ENCODE measurements around the gene GRID1.

The GRID1 gene

DNA sequence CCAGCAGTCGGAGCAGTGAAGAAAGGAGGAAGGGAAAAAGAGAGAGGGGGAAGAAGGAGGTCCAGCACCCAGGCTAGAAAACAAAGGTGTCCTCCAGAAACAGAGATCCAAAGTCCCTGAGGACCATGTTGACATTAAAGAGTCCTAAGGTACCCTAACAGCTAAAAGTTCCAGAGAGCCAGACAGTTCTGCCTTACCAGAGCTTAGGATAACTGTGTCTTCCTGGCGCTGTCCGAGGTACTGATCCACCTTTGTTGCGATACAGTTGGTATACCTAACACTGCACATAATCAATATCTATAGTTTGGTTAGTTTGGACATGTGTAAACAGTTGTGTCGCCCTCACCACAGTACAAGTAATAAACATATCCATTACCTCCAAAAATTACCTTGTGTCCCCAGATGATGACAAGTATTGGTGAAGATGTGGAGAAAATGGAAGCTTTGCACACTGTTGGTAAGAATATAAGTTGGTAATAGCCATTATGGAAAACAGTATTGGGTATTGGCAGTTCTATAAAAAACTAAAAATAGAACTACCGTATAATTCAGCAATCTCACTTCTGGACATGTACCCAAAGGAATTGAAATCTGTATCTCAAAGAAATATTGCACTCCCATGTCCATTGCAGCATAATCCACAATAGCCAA, 59.8 kb downstream of the GRID1 start:
- peaks cover 13% of the 10 kb centered on the region for H3K27me3 Mint-ChIP-seq (ENCODE audit: low read depth)
- no peak overlapping the region for H3K27ac Mint-ChIP-seq
- TF ChIP-seq, protein P1, sequence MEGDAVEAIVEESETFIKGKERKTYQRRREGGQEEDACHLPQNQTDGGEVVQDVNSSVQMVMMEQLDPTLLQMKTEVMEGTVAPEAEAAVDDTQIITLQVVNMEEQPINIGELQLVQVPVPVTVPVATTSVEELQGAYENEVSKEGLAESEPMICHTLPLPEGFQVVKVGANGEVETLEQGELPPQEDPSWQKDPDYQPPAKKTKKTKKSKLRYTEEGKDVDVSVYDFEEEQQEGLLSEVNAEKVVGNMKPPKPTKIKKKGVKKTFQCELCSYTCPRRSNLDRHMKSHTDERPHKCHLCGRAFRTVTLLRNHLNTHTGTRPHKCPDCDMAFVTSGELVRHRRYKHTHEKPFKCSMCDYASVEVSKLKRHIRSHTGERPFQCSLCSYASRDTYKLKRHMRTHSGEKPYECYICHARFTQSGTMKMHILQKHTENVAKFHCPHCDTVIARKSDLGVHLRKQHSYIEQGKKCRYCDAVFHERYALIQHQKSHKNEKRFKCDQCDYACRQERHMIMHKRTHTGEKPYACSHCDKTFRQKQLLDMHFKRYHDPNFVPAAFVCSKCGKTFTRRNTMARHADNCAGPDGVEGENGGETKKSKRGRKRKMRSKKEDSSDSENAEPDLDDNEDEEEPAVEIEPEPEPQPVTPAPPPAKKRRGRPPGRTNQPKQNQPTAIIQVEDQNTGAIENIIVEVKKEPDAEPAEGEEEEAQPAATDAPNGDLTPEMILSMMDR (IDR thresholded peaks at IDR 0.05; ENCODE audit: unreplicated experiment in 3 of 3), result no peak
- no peaks in the 10 kb centered on the region for H3K4me1 Mint-ChIP-seq
- no peaks in the 10 kb centered on the region for H3K36me3 Mint-ChIP-seq (ENCODE audit: low read depth)
- H3K4me3 Mint-ChIP-seq, result no peak overlapping the region
- H3K9me3 Mint-ChIP-seq, result no peaks in the 10 kb centered on the region

GRCh38 chr10:86305521-86305920, 61.1 kb downstream of the GRID1 start:
- TF ChIP-seq, protein P1 (IDR thresholded peaks at IDR 0.05; ENCODE audit: unreplicated experiment in 3 of 3), result no peak
- no peaks in the 10 kb centered on the region for H3K36me3 Mint-ChIP-seq (ENCODE audit: low read depth)

DNA sequence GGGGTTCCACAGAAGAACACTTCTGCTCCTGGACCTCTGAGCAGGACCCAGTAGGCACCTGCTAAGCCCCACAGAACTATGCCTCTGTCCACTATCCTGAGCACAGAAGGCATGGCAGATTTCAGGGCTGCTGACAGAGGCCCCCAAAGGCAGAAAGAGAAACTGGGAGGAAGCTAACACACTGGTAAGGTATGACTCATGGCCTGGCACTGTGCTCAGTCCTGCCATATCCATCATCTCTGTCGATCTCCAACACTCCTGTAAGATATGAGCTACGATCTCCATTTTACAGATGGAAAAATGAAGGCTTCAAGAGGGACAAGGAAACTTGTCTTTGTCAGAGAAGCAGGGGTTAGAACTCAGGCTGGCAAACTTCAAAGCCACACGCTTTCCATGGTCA, 62.2 kb downstream of the GRID1 start:
- Mint-ChIP-seq H3K27me3 (ENCODE audit: low read depth) (peaks cover 9% of the 10 kb centered on the region), H3K36me3 (ENCODE audit: low read depth) (no peaks in the 10 kb centered on the region), H3K4me1 (no peaks in the 10 kb centered on the region), H3K4me3 (no peak overlapping the region), H3K27ac (no peak overlapping the region), H3K9me3 (no peaks in the 10 kb centered on the region)
- TF ChIP-seq, protein P1 (IDR thresholded peaks at IDR 0.05; ENCODE audit: unreplicated experiment in 3 of 3), result no peak

More at GRCh38 chr10:86305521-86305920, 61.1 kb downstream of the GRID1 start:
- Mint-ChIP-seq H3K4me3 (no peak overlapping the region), H3K9me3 (no peaks in the 10 kb centered on the region), H3K27ac (no peak overlapping the region), H3K27me3 (ENCODE audit: low read depth) (peaks cover 13% of the 10 kb centered on the region), H3K4me1 (no peaks in the 10 kb centered on the region)

DNA sequence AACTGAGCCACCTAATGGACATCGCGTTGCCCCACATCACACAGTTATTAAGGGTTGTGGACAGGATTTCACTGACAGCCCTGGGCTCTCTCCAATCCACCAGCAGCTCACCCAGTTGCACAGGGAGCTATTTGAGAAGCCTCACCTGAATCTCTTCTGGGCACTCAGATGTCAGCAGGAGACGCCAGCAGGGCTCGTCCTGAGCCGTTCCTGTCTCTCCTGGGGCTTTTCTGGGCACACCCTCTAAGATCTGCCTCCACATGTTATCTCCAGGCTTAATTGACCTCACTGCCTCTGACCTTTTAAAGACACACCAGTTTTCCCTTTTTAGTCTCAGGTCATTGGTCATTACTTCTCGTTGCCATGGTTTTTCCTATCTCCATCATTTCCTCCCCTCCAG, 63.0 kb downstream of the GRID1 start:
- H3K27me3 Mint-ChIP-seq (ENCODE audit: low read depth), result peaks cover 5% of the 10 kb centered on the region
- H3K27ac Mint-ChIP-seq, result no peak overlapping the region
- H3K9me3 Mint-ChIP-seq, result no peaks in the 10 kb centered on the region
- H3K36me3 Mint-ChIP-seq (ENCODE audit: low read depth), result no peaks in the 10 kb centered on the region
- TF ChIP-seq, protein P1 (IDR thresholded peaks at IDR 0.05; ENCODE audit: unreplicated experiment in 3 of 3), result no peak
- no peaks in the 10 kb centered on the region for H3K4me1 Mint-ChIP-seq
- no peak overlapping the region for H3K4me3 Mint-ChIP-seq

- Mint-ChIP-seq H3K9me3 (no peaks in the 10 kb centered on the region), H3K27ac (no peak overlapping the region), H3K4me3 (no peak overlapping the region), H3K36me3 (ENCODE audit: low read depth) (no peaks in the 10 kb centered on the region), H3K4me1 (no peaks in the 10 kb centered on the region), H3K27me3 (ENCODE audit: low read depth) (peaks cover 11% of the 10 kb centered on the region)
- TF ChIP-seq, protein P1 (IDR thresholded peaks at IDR 0.05; ENCODE audit: unreplicated experiment in 3 of 3), result no peak
Observed at GRCh38 chr10:86301971-86302370, 64.6 kb downstream of the GRID1 start.

Data from nephron (organoid).